ENCODE measurements around the gene UTF1.

The UTF1 gene

DNA sequence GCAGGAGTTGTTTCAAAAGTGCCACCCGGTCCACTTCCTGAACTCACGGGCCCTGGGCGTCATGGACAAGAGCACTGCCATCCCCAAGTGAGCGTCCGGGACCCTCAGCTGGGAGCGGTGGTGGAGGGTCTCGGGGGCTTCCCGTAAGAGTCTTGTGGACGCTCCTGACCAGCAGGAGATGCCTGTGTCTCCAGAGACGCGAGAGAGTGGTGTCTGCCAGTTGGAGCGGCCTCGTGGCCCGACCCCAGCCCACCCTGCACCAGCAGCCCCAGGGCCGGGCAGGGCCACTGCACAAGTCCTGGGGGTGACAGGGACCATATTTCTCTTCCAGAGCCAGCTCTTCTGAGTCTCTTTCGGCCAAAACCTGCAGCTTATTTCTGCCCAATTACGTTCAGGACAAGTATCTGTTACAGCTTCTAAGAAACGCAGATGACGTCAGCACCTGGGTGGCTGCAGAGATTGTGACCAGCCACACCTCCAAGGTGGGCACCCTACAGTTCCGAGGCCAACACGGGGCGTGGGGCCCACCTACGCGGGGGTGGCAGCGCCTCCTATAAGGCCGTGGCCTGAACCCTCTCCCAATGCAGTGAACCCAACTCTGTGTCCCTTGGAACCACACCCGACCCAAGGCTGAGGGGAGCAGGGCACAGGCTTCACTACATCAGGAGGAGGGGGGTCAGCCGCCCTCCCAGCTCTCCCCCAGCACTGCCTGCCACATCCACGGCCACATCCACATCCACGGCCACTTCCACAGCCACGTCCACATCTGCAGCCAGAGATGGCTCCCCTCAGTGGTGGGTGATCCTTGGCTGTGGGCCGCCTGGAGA is 16.2 kb upstream of the UTF1 start:
- H3K4me1 Mint-ChIP-seq: no peaks in the 10 kb centered on the region
- no peaks in the 10 kb centered on the region for H3K9me3 Mint-ChIP-seq
- no peak overlapping the region for H3K4me3 Mint-ChIP-seq
- peaks cover 11% of the 10 kb centered on the region for H3K36me3 Mint-ChIP-seq (ENCODE audit: low read depth)
- H3K27ac Mint-ChIP-seq: no peak overlapping the region
- TF ChIP-seq, protein P1, sequence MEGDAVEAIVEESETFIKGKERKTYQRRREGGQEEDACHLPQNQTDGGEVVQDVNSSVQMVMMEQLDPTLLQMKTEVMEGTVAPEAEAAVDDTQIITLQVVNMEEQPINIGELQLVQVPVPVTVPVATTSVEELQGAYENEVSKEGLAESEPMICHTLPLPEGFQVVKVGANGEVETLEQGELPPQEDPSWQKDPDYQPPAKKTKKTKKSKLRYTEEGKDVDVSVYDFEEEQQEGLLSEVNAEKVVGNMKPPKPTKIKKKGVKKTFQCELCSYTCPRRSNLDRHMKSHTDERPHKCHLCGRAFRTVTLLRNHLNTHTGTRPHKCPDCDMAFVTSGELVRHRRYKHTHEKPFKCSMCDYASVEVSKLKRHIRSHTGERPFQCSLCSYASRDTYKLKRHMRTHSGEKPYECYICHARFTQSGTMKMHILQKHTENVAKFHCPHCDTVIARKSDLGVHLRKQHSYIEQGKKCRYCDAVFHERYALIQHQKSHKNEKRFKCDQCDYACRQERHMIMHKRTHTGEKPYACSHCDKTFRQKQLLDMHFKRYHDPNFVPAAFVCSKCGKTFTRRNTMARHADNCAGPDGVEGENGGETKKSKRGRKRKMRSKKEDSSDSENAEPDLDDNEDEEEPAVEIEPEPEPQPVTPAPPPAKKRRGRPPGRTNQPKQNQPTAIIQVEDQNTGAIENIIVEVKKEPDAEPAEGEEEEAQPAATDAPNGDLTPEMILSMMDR (IDR thresholded peaks at IDR 0.05; ENCODE audit: unreplicated experiment in 3 of 3): no peak
- peaks cover 32% of the 10 kb centered on the region for H3K27me3 Mint-ChIP-seq (ENCODE audit: low read depth)

DNA sequence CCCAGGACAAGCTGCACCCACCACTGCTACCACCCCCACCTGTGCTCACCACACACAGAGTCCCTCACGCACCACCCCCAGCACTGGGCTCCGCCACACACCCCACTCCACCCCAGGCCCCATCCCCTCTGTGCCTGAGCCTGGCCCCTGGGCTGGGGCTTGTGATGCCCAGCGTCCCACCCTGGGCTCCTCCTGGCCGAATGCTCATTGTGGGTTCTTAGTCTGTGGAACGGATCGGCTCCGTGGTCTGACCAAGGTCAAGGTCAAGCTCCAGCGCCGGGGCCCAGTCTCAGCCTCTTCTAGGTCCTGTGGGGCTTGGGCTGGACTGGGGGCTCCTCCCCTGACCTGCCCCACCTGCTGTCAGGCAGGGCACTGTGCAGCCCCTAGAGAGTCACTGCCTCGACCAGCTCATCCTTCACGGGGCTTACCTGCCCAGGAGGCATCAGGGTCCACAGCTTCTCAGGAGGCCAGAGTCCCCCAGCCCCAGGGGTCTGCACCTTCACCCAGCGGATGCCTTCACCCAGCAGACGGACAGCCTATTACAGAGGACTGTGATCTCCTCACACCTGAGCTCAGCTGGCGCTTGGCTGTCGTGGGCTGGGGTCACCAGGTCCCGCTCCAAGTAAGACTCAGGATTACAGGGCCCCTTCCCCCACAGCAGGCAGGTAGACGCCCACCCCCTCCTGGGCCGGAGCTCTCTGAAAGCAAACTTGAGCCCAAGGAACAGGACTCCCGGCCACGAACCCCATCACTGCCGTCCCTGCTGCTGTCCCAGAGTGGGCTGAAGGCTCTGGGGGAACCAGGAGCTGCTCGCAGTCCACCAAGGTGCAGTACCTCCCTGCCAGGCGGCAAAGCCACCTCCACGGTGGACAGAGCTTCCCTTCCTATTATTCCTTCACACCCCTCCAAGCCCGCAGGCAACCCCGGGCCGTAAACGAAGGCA is 15.3 kb upstream of the UTF1 start:
- Mint-ChIP-seq H3K4me1 (no peaks in the 10 kb centered on the region), H3K27ac (no peak overlapping the region), H3K27me3 (ENCODE audit: low read depth) (peaks cover 39% of the 10 kb centered on the region), H3K36me3 (ENCODE audit: low read depth) (peaks cover 11% of the 10 kb centered on the region), H3K4me3 (no peak overlapping the region), H3K9me3 (no peaks in the 10 kb centered on the region)
- TF ChIP-seq, protein P1 (IDR thresholded peaks at IDR 0.05; ENCODE audit: unreplicated experiment in 3 of 3): no peak

DNA sequence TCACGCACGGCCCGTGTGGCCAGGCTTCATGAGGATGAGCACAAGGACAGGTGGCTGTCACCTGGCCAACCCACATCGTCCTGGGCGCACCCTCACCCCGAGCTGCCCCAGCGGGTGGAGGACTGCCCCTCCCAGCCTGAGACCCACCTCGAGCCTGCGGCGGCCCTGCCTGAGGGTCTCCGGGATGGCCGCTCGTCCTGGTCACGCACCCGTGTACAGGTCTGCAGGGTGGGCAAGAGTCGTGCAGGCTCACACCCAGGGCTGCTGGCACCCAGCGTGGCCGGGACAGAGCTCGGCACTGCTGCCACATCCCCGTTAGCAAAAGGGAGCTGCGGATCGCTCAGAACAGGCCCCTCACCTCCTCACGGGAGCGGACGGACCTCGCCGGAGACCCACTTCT is 14.4 kb upstream of the UTF1 start:
- Mint-ChIP-seq H3K27me3 (ENCODE audit: low read depth) (peaks cover 40% of the 10 kb centered on the region), H3K9me3 (no peaks in the 10 kb centered on the region), H3K4me1 (no peaks in the 10 kb centered on the region), H3K4me3 (no peak overlapping the region), H3K27ac (no peak overlapping the region), H3K36me3 (ENCODE audit: low read depth) (peaks cover 11% of the 10 kb centered on the region)
- TF ChIP-seq, protein P1 (IDR thresholded peaks at IDR 0.05; ENCODE audit: unreplicated experiment in 3 of 3): no peak

DNA sequence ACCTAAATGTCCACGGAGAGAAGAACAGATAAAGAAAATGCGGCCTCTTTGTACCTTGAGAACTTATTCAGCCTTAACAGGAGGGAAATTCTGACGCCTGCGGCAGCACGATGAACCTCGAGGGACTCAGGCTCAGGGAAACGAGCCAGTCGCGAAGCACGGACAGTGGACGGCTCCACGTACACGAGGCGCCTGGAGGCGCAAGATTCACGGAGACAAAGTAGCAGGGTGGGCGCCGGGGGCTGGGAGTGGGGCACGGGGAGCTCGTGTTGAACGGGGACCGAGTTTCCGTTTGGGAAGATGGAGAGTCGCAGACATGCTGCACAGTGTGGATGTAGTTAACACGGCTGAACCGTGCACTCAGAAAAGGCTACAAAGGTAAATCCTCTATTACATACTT is 13.2 kb upstream of the UTF1 start:
- H3K4me1 Mint-ChIP-seq: no peaks in the 10 kb centered on the region
- peaks cover 52% of the 10 kb centered on the region for H3K27me3 Mint-ChIP-seq (ENCODE audit: low read depth)
- no peaks in the 10 kb centered on the region for H3K9me3 Mint-ChIP-seq
- no peak overlapping the region for H3K4me3 Mint-ChIP-seq
- peaks cover 11% of the 10 kb centered on the region for H3K36me3 Mint-ChIP-seq (ENCODE audit: low read depth)
- no peak overlapping the region for H3K27ac Mint-ChIP-seq
- TF ChIP-seq, protein P1 (IDR thresholded peaks at IDR 0.05; ENCODE audit: unreplicated experiment in 3 of 3): no peak

DNA sequence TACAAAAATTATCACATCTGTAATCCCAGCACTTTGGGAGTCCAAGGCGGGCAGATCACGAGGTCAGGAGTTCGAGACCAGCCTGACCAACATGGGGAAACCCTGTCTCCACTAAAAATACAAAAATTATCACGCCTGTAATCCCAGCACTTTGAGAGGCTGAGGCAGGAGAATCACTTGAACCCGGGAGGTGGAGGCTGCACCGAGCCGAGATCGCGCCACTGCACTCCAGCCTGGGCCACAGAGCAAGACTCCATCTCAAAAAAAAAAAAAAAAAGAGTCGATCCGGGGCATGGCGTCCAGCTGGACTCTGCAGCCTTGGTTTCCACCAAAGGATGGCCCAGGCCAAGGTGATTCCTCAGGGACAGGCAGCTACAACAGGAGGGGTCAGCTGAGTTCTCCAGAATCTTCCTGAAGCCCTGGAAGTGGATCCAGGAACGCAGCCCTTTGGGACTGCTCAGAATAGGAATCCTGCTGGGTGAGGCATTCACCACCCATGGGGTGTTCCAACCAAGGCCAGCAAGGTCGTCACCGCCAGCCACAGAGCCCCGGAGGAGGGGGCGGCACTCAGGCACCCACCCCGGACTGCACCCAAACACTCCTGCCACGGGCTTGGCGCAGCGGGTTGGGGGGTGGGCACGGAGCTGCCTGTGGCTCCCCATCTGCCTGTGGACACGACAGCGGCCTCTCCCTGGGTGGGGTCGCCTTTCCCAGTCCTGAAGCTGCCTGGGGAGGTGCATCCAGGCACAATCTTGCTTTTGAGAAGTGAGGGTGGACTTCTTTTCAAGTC is 12.0 kb upstream of the UTF1 start:
- H3K27me3 Mint-ChIP-seq (ENCODE audit: low read depth): peaks cover 52% of the 10 kb centered on the region
- no peak overlapping the region for H3K27ac Mint-ChIP-seq
- no peaks in the 10 kb centered on the region for H3K4me1 Mint-ChIP-seq
- H3K36me3 Mint-ChIP-seq (ENCODE audit: low read depth): peaks cover 7% of the 10 kb centered on the region
- no peak overlapping the region for H3K4me3 Mint-ChIP-seq
- TF ChIP-seq, protein P1 (IDR thresholded peaks at IDR 0.05; ENCODE audit: unreplicated experiment in 3 of 3): no peak
- no peaks in the 10 kb centered on the region for H3K9me3 Mint-ChIP-seq
